GM23338 (cell line): ENCODE measurements around the gene ERN1. TPM values are rescaled to one million over a fixed set of nuclear protein-coding genes. Genes with fewer than 3 reads are reported as not detected.

Experiments used
- ATAC-seq: fragments of 200-7000 bp; cut with Tn5 transposase; 3 replicates; pipeline ENCODE4 v1.9.1; 2020
- DNase-seq: peaks from one replicate; pipeline ENCODE4 v3.0.0-alpha.2; 2015; ENCODE audit warnings: low spot score
- H2AFZ ChIP-seq: fragments of 200-600 bp; sonication (generic); 2 replicates; pipeline ENCODE4 v1.8.0; 2016; ENCODE audit warnings: antibody characterized with exemption, mild to moderate bottlenecking, moderate library complexity
- H3F3A ChIP-seq: fragments of 200-600 bp; sonication (generic); replicated peaks from 2 replicates; pipeline ENCODE4 v1.8.0; 2017; ENCODE audit warnings: antibody characterized with exemption, mixed run types, low read depth
- H3K27ac ChIP-seq: fragments of 200-600 bp; sonication (generic); 2 replicates; pipeline ENCODE4 v1.6.1; 2016; ENCODE audit warnings: low read depth
- H3K27me3 ChIP-seq: fragments of 200-600 bp; sonication (generic); 2 replicates; pipeline ENCODE4 v1.8.0; 2016; ENCODE audit warnings: mild to moderate bottlenecking, mixed run types, moderate library complexity; ENCODE audit not compliant: insufficient read depth
- H3K36me3 ChIP-seq: fragments of 200-600 bp; sonication (generic); 2 replicates; pipeline ENCODE4 v1.8.0; 2016; ENCODE audit warnings: mild to moderate bottlenecking; ENCODE audit not compliant: insufficient read depth
- H3K4me1 ChIP-seq: fragments of 200-600 bp; sonication (generic); 2 replicates; pipeline ENCODE4 v1.8.0; 2016; ENCODE audit warnings: mild to moderate bottlenecking, moderate library complexity; ENCODE audit not compliant: insufficient read depth
- H3K4me2 ChIP-seq: fragments of 200-600 bp; sonication (generic); 2 replicates; pipeline ENCODE4 v1.7.1; 2017; ENCODE audit warnings: mixed run types
- H3K4me3 ChIP-seq: fragments of 200-600 bp; sonication (generic); 2 replicates; pipeline ENCODE4 v1.6.1; 2016; ENCODE audit warnings: mixed run types
- H3K79me2 ChIP-seq: fragments of 200-600 bp; sonication (generic); replicated peaks from 2 replicates; pipeline ENCODE4 v1.8.0; 2017; ENCODE audit warnings: mild to moderate bottlenecking; ENCODE audit not compliant: insufficient read depth
- H3K9me2 ChIP-seq: fragments of 200-600 bp; sonication (generic); 2 replicates; pipeline ENCODE4 v1.8.0; 2017; ENCODE audit not compliant: insufficient read depth
- H4K20me1 ChIP-seq: fragments of 200-600 bp; sonication (generic); replicated peaks from 2 replicates; pipeline ENCODE4 v1.8.0; 2017; ENCODE audit warnings: mild to moderate bottlenecking; ENCODE audit not compliant: insufficient read depth
- H3K27ac Mint-ChIP-seq: 2 replicates; pipeline ENCODE4 v1.8.0; 2020; ENCODE audit warnings: inconsistent platforms, mild to moderate bottlenecking, moderate library complexity, mixed read lengths
- H3K27me3 Mint-ChIP-seq: 3 replicates; pipeline ENCODE4 v1.8.0; 2022; ENCODE audit warnings: low read depth, mild to moderate bottlenecking, moderate library complexity, mixed read lengths, inconsistent platforms; ENCODE audit not compliant: insufficient read depth, poor library complexity
- H3K36me3 Mint-ChIP-seq: 3 replicates; pipeline ENCODE4 v1.8.0; 2021; ENCODE audit warnings: low read depth, mild to moderate bottlenecking, inconsistent platforms, moderate library complexity, mixed read lengths
- H3K4me1 Mint-ChIP-seq: 3 replicates; pipeline ENCODE4 v1.8.0; 2020; ENCODE audit warnings: mild to moderate bottlenecking, inconsistent platforms, mixed read lengths
- H3K4me3 Mint-ChIP-seq: 3 replicates; pipeline ENCODE4 v1.8.0; 2021; ENCODE audit warnings: moderate library complexity, mild to moderate bottlenecking, inconsistent platforms, mixed read lengths
- H3K9me3 Mint-ChIP-seq: 3 replicates; pipeline ENCODE4 v1.8.0; 2020; ENCODE audit warnings: moderate library complexity, mild to moderate bottlenecking, inconsistent platforms, mixed read lengths
- EZH2 ChIP-seq: fragments of 200-600 bp; sonication (generic); IDR thresholded peaks from one replicate; pipeline ENCODE4 v1.8.0; 2017; ENCODE audit warnings: antibody characterized with exemption, mild to moderate bottlenecking, low read depth; ENCODE audit not compliant: unreplicated experiment
- EZH2phosphoT487 ChIP-seq: fragments of 200-600 bp; sonication (generic); IDR thresholded peaks from one replicate; pipeline ENCODE4 v1.8.1; 2018; ENCODE audit warnings: antibody characterized with exemption; ENCODE audit not compliant: unreplicated experiment
- JUNB ChIP-seq: IDR thresholded peaks from one replicate; pipeline ENCODE4 v1.6.1; 2016; ENCODE audit warnings: antibody characterized with exemption; ENCODE audit not compliant: unreplicated experiment
- NANOG ChIP-seq: IDR thresholded peaks from 2 replicates; pipeline ENCODE4 v1.6.1; 2016; ENCODE audit warnings: antibody characterized with exemption, borderline replicate concordance
- POLR2AphosphoS5 ChIP-seq: IDR thresholded peaks from 2 replicates; pipeline ENCODE4 v1.6.1; 2016; ENCODE audit warnings: antibody characterized with exemption, low read depth
- STAT1 ChIP-seq: IDR thresholded peaks from one replicate; pipeline ENCODE4 v1.6.1; 2016; ENCODE audit warnings: antibody characterized with exemption; ENCODE audit not compliant: unreplicated experiment
- ZNF114 ChIP-seq: fragments of 250-450 bp; sonication (Bioruptor Pico); IDR thresholded peaks from 2 replicates; pipeline ENCODE4 v1.5.0; 2020; ENCODE audit warnings: mild to moderate bottlenecking, moderate library complexity
- ZNF331 ChIP-seq: fragments of 250-450 bp; sonication (Bioruptor Pico); IDR thresholded peaks from 2 replicates; pipeline ENCODE4 v1.5.0; 2020; ENCODE audit warnings: low read depth, mild to moderate bottlenecking, moderate library complexity
- ZNF462 ChIP-seq: fragments of 250-450 bp; sonication (Bioruptor Pico); IDR thresholded peaks from 2 replicates; pipeline ENCODE4 v1.5.0; 2020; ENCODE audit warnings: mild to moderate bottlenecking, moderate library complexity
- polyA plus RNA-seq: library from polyadenylated mRNA; unstranded; fragments of >200 nt; fragmentation: Nextera tagmentation; extraction: Ambion mirVana; gene quantifications from 2 replicates; pipeline ENCODE4 v1.2.1, GENCODE V29; 2016
- total RNA-seq: library from RNA; depleted of rRNA; stranded (reverse); fragments of >200 nt; shearing (Covaris generic); gene quantifications from 2 replicates; pipeline ENCODE4 v1.2.3, GENCODE V29; 2014

Gene ERN1
- total and polyA plus RNA-seq, 2 experiments from 2014 or later: 5.9 to 7.5 TPM

GRCh38 chr17:64171041-64171440 lies 41.1 kb upstream of the ERN1 start (continued):
- TF ChIP-seq ZNF462 (CRISPR knock-in tag): no peak
- no peak for TF ChIP-seq STAT1

GRCh38 chr17:64170286-64170685 lies 40.3 kb upstream of the ERN1 start:
- Mint-ChIP-seq H3K9me3 (no peaks in the 10 kb centered on the region), H3K36me3 (0 out of 3 replicates have a peak, but pooled peaks cover 8% of the 10 kb centered on the region), H3K27me3 (no peaks in the 10 kb centered on the region), H3K4me3 (no peak overlapping the region), H3K27ac (no peak overlapping the region), H3K4me1 (no peaks in the 10 kb centered on the region)
- no peaks in the 10 kb centered on the region for H4K20me1 ChIP-seq
- no peaks in the 10 kb centered on the region for H3K9me2 ChIP-seq
- no peaks in the 10 kb centered on the region for H3F3A ChIP-seq
- H2AFZ ChIP-seq: no peak overlapping the region
- no peak overlapping the region for H3K4me3 ChIP-seq
- no peaks in the 10 kb centered on the region for H3K79me2 ChIP-seq
- peaks cover 6% of the 10 kb centered on the region; the same call in 1 of the 2 replicates for H3K36me3 ChIP-seq
- no peak for DNase-seq
- no peaks in the 10 kb centered on the region for H3K4me1 ChIP-seq
- no peak for ATAC-seq
- H3K27me3 ChIP-seq: no peaks in the 10 kb centered on the region
- TF ChIP-seq STAT1 (no peak), JUNB (no peak), ZNF114 (no peak), EZH2phosphoT487 (no peak), NANOG (no peak), EZH2 (no peak), ZNF331 (CRISPR knock-in tag) (no peak), POLR2AphosphoS5 (no peak), ZNF462 (CRISPR knock-in tag) (no peak)
- no peak overlapping the region for H3K4me2 ChIP-seq
- H3K27ac ChIP-seq: no peak overlapping the region
